Measurements from ENCODE around the gene CASKIN1. TPM values are rescaled to one million over a fixed set of nuclear protein-coding genes. Genes with fewer than 3 reads are reported as not detected.

Gene CASKIN1
- total RNA-seq, 1 donor from 2014 or later = 1.6 TPM

DNA sequence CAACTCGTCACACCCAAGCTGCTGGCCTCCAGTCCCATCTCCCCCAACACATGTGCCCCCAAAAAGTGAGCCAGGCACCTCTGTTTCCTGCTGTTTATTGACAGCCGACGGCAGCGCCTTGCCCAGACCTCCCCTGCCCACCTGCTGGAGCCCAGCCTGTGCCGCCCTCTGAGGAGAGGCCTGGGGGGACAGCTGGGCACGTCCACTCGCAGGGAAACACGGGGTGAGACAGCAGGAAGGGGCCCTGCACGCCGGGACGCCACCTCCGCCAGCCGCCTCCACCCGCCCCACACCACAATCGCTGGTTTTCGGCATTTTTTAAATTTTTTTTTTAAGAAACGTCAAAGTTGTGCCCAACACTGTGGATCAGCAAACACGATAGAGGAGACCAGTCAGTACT is 19.3 kb downstream of the CASKIN1 start:
- Mint-ChIP-seq H3K27ac (no peak overlapping the region), H3K27me3 (ENCODE audit: insufficient read depth, low read depth) (peaks cover 5% of the 10 kb centered on the region), H3K4me3 (no peak overlapping the region), H3K9me3 (no peaks in the 10 kb centered on the region), H3K4me1 (peaks cover 3% of the 10 kb centered on the region), H3K36me3 (peaks cover under 1% of the 10 kb centered on the region)
- Histone ChIP-seq H3K4me2 (no peak overlapping the region), H3K27me3 (no peaks in the 10 kb centered on the region), H3K4me1 (no peaks in the 10 kb centered on the region), H3K79me2 (ENCODE audit: low read depth) (no peaks in the 10 kb centered on the region), H3K9me3 (ENCODE audit: low read depth) (no peaks in the 10 kb centered on the region), H2AFZ (replicated peaks) (no peak overlapping the region), H3F3A (ENCODE audit: low read depth) (peaks cover 5% of the 10 kb centered on the region), H4K20me1 (ENCODE audit: low read depth) (no peaks in the 10 kb centered on the region), H3K27ac (no peak overlapping the region), H3K9ac (no peak overlapping the region), H3K36me3 (no peaks in the 10 kb centered on the region), H3K4me3 (no peak overlapping the region)
- no peak for DNase-seq (ENCODE audit: low spot score)
- TF ChIP-seq EZH2 (IDR thresholded peaks at IDR 0.05) (no peak), EZH2phosphoT487 (IDR thresholded peaks at IDR 0.05) (no peak)

DNA sequence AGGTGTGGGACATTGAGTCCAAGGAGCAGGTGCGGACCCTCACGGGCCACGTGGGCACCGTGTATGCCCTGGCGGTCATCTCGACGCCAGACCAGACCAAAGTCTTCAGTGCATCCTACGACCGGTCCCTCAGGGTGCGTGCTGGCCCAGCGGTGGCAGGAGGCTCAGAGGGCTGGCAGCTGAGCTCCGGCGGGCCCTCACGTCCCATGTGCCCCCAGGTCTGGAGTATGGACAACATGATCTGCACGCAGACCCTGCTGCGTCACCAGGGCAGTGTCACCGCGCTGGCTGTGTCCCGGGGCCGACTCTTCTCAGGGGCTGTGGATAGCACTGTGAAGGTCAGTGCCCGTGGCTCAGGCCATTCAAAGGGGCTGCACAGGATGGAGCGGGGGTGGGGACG is 20.4 kb downstream of the CASKIN1 start:
- no peak overlapping the region for H3K4me3 Mint-ChIP-seq
- H3K9me3 ChIP-seq (ENCODE audit: low read depth) = no peaks in the 10 kb centered on the region
- TF ChIP-seq, protein P1, sequence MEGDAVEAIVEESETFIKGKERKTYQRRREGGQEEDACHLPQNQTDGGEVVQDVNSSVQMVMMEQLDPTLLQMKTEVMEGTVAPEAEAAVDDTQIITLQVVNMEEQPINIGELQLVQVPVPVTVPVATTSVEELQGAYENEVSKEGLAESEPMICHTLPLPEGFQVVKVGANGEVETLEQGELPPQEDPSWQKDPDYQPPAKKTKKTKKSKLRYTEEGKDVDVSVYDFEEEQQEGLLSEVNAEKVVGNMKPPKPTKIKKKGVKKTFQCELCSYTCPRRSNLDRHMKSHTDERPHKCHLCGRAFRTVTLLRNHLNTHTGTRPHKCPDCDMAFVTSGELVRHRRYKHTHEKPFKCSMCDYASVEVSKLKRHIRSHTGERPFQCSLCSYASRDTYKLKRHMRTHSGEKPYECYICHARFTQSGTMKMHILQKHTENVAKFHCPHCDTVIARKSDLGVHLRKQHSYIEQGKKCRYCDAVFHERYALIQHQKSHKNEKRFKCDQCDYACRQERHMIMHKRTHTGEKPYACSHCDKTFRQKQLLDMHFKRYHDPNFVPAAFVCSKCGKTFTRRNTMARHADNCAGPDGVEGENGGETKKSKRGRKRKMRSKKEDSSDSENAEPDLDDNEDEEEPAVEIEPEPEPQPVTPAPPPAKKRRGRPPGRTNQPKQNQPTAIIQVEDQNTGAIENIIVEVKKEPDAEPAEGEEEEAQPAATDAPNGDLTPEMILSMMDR (IDR thresholded peaks at IDR 0.05) = no peak
- no peak for TF ChIP-seq EZH2phosphoT487 (IDR thresholded peaks at IDR 0.05)
- TF ChIP-seq EZH2 (IDR thresholded peaks at IDR 0.05) = no peak
- H4K20me1 ChIP-seq (ENCODE audit: low read depth) = no peaks in the 10 kb centered on the region
- H3K27me3 Mint-ChIP-seq (ENCODE audit: insufficient read depth, low read depth) = peaks cover 2% of the 10 kb centered on the region
- H3K4me1 ChIP-seq = no peaks in the 10 kb centered on the region
- DNase-seq (ENCODE audit: low spot score) = no peak
- no peak overlapping the region for H3K27ac ChIP-seq
- no peak overlapping the region for H3K27ac Mint-ChIP-seq
- no peak overlapping the region for H3K4me2 ChIP-seq
- H3K9me3 Mint-ChIP-seq = no peaks in the 10 kb centered on the region
- H3F3A ChIP-seq (ENCODE audit: low read depth) = peaks cover 5% of the 10 kb centered on the region
- no peaks in the 10 kb centered on the region for H3K36me3 ChIP-seq
- H3K4me3 ChIP-seq = no peak overlapping the region
- no peak overlapping the region for H2AFZ ChIP-seq (replicated peaks)
- no peak overlapping the region for H3K9ac ChIP-seq
- no peaks in the 10 kb centered on the region for H3K4me1 Mint-ChIP-seq
- peaks cover 2% of the 10 kb centered on the region for H3K36me3 Mint-ChIP-seq
- H3K27me3 ChIP-seq = no peaks in the 10 kb centered on the region
- H3K79me2 ChIP-seq (ENCODE audit: low read depth) = no peaks in the 10 kb centered on the region

DNA sequence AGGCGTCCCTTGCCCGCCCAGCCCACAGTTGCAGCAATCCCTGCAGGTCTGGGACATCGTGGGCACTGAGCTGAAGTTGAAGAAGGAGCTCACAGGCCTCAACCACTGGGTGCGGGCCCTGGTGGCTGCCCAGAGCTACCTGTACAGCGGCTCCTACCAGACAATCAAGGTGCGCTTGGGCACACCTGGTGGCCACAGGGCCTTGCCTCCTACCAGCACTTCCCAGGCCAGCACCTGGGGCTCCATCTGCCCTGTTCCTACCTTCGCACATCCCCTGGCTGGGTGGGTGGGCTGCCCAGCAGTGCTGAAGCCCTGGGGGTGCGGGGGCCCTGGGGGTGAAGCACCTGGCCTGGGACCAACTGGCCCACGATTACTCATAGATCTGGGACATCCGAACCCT is 21.0 kb downstream of the CASKIN1 start:
- H3K4me1 ChIP-seq = no peaks in the 10 kb centered on the region
- H3K79me2 ChIP-seq (ENCODE audit: low read depth) = no peaks in the 10 kb centered on the region
- DNase-seq (ENCODE audit: low spot score) = no peak
- H4K20me1 ChIP-seq (ENCODE audit: low read depth) = no peaks in the 10 kb centered on the region
- peaks cover 5% of the 10 kb centered on the region for H3F3A ChIP-seq (ENCODE audit: low read depth)
- Mint-ChIP-seq H3K9me3 (no peaks in the 10 kb centered on the region), H3K36me3 (peaks cover 2% of the 10 kb centered on the region), H3K27ac (no peak overlapping the region), H3K4me1 (no peaks in the 10 kb centered on the region), H3K4me3 (no peak overlapping the region), H3K27me3 (ENCODE audit: insufficient read depth, low read depth) (peaks cover 2% of the 10 kb centered on the region)
- H3K36me3 ChIP-seq = no peaks in the 10 kb centered on the region
- no peak overlapping the region for H3K4me2 ChIP-seq
- no peak overlapping the region for H3K27ac ChIP-seq
- no peak overlapping the region for H2AFZ ChIP-seq (replicated peaks)
- no peak for TF ChIP-seq EZH2 (IDR thresholded peaks at IDR 0.05)
- TF ChIP-seq, protein P1 (IDR thresholded peaks at IDR 0.05) = no peak
- TF ChIP-seq EZH2phosphoT487 (IDR thresholded peaks at IDR 0.05) = no peak
- H3K9ac ChIP-seq = no peak overlapping the region
- no peak overlapping the region for H3K4me3 ChIP-seq
- H3K27me3 ChIP-seq = no peaks in the 10 kb centered on the region
- H3K9me3 ChIP-seq (ENCODE audit: low read depth) = no peaks in the 10 kb centered on the region

DNA sequence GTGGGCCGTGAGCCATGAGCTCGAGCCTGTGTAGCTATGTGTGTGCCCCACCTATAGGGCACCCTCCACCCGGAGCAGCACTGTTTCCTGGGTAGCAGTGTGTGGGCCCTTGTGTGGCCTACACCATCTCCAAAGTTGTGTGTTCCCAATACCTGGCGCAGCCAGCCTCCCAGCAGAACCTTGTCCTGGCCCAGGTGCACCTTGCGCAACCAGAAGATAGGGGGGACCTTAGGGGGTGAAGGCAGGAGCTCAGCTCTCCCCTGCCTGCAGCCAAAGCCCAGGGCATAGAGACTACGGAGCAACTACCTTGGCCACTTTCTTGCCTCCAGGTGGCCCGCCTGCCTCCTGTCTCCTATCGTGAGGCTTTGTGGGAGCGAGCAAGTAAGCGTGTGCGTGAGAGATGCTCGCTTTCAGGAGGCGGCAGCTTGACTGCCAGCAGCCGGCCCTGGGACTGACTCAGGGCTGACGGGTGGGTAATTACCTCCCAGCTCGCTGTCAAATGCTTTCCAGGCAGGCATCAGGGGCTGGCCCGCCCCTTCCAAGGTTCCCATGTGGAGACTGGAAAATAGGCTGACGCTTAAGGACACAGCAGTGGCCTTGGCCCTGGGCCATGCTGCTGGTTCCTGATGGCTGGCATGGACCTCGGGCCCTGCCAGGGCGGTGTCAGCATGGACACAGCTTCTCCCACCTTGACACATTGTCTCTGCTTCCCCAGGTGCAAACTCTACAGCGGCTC is 21.8 kb downstream of the CASKIN1 start:
- Mint-ChIP-seq H3K27me3 (ENCODE audit: insufficient read depth, low read depth) (peaks cover 2% of the 10 kb centered on the region), H3K36me3 (peaks cover 2% of the 10 kb centered on the region), H3K4me1 (no peaks in the 10 kb centered on the region), H3K9me3 (no peaks in the 10 kb centered on the region), H3K4me3 (no peak overlapping the region), H3K27ac (no peak overlapping the region)
- DNase-seq (ENCODE audit: low spot score) = no peak
- H2AFZ ChIP-seq (replicated peaks) = no peak overlapping the region
- H3K36me3 ChIP-seq = no peaks in the 10 kb centered on the region
- H3K4me2 ChIP-seq = no peak overlapping the region
- H3K9ac ChIP-seq = no peak overlapping the region
- H3K79me2 ChIP-seq (ENCODE audit: low read depth) = no peaks in the 10 kb centered on the region
- H3F3A ChIP-seq (ENCODE audit: low read depth) = peaks cover 5% of the 10 kb centered on the region
- H3K4me3 ChIP-seq = no peak overlapping the region
- no peak overlapping the region for H3K27ac ChIP-seq
- H3K9me3 ChIP-seq (ENCODE audit: low read depth) = no peaks in the 10 kb centered on the region
- no peaks in the 10 kb centered on the region for H3K4me1 ChIP-seq
- TF ChIP-seq EZH2phosphoT487 (IDR thresholded peaks at IDR 0.05) (no peak), EZH2 (IDR thresholded peaks at IDR 0.05) (no peak)
- TF ChIP-seq, protein P1 (IDR thresholded peaks at IDR 0.05) = no peak
- no peaks in the 10 kb centered on the region for H4K20me1 ChIP-seq (ENCODE audit: low read depth)
- no peaks in the 10 kb centered on the region for H3K27me3 ChIP-seq

All from neural progenitor cell (in vitro differentiated cells).